ENCODE measurements around the gene PBX1. TPM values are rescaled to one million over a fixed set of nuclear protein-coding genes. Genes with fewer than 3 reads are reported as not detected.

PBX1 gene
- total RNA-seq, 3 donors from 2014 or later (not counting 1 experiment from before 2014, with no cell fraction given), result 0.54 to 3.5 (median 1.4) TPM

DNA sequence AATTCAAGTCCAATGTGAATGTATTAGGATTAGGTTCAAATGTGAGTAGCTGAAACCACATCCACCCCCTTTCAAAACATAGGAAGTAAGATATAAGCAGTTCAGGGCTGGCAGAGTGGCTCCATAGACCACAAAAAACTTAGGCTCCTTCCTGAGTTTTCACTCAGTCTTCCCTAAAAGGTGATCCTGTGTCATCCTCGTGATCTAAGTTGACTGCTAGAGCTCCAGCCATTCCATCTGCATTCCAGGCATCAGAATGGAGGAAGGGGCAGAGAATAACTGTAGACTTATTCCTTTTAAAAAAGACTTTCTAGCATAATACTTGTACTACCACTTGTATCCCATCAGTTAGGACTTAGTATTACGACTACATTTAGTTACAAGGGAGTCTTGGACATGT is 204.1 kb downstream of the PBX1 start:
- Mint-ChIP-seq H3K27me3 (ENCODE audit: low read depth in 2 of 2) (peaks cover 24 to 66% of the 10 kb centered on the region in 2 donors), H3K4me3 (no peak overlapping the region), H3K36me3 (no peaks in the 10 kb centered on the region), H3K9me3 (no peaks in the 10 kb centered on the region), H3K27ac (no peak overlapping the region), H3K4me1 (no peaks in the 10 kb centered on the region)
- Histone ChIP-seq H3K4me1 (ENCODE audit: control insufficient read depth, insufficient read depth, low read length) (no peaks in the 10 kb centered on the region), H3K4me3 (ENCODE audit: low read length) (no peak overlapping the region), H3K36me3 (ENCODE audit: control insufficient read depth, insufficient read depth, low read length) (no peaks in the 10 kb centered on the region), H3K9me3 (ENCODE audit: control insufficient read depth, insufficient read depth, low read length) (no peaks in the 10 kb centered on the region), H3K27me3 (ENCODE audit: control insufficient read depth, insufficient read depth, low read length) (peaks cover 4% of the 10 kb centered on the region), H3K27ac (ENCODE audit: low read length) (no peak overlapping the region)
- TF ChIP-seq, protein P1, sequence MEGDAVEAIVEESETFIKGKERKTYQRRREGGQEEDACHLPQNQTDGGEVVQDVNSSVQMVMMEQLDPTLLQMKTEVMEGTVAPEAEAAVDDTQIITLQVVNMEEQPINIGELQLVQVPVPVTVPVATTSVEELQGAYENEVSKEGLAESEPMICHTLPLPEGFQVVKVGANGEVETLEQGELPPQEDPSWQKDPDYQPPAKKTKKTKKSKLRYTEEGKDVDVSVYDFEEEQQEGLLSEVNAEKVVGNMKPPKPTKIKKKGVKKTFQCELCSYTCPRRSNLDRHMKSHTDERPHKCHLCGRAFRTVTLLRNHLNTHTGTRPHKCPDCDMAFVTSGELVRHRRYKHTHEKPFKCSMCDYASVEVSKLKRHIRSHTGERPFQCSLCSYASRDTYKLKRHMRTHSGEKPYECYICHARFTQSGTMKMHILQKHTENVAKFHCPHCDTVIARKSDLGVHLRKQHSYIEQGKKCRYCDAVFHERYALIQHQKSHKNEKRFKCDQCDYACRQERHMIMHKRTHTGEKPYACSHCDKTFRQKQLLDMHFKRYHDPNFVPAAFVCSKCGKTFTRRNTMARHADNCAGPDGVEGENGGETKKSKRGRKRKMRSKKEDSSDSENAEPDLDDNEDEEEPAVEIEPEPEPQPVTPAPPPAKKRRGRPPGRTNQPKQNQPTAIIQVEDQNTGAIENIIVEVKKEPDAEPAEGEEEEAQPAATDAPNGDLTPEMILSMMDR (IDR thresholded peaks at IDR 0.05), result no peak
- no peak for ATAC-seq
- intact Hi-C loops (cut with micrococcal nuclease), result no loop called here
- 92% methylated on average over 2 of the region's 2 CpGs for WGBS (ENCODE audit: insufficient coverage)
- DNase-seq, result no peak

DNA sequence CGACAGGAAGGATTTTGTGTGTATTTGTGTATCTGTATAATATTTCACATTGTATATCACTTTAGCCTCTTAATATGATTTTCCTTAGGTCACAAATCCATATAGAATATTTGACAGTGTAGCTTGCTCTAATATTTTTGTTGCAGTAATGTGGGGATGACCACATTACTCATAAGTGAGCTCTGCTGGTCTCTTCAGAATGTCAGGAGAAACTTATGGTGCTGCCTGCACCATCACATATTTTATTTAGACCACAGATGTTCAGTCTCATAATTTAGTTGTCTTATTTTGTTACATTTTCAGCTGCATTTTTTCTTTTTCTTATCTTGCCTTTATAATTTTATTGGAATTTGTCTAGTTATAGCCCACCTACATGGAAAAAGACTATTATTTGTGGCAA is 205.3 kb downstream of the PBX1 start:
- no peaks in the 10 kb centered on the region for H3K9me3 Mint-ChIP-seq
- ATAC-seq (no peak), DNase-seq (no peak)
- Histone ChIP-seq H3K36me3 (ENCODE audit: control insufficient read depth, insufficient read depth, low read length) (no peaks in the 10 kb centered on the region), H3K27me3 (ENCODE audit: control insufficient read depth, insufficient read depth, low read length) (peaks cover 4% of the 10 kb centered on the region), H3K4me3 (ENCODE audit: low read length) (no peak overlapping the region), H3K9me3 (ENCODE audit: control insufficient read depth, insufficient read depth, low read length) (no peaks in the 10 kb centered on the region), H3K4me1 (ENCODE audit: control insufficient read depth, insufficient read depth, low read length) (no peaks in the 10 kb centered on the region), H3K27ac (ENCODE audit: low read length) (no peak overlapping the region)
- H3K4me3 Mint-ChIP-seq, result no peak overlapping the region
- no peaks in the 10 kb centered on the region for H3K36me3 Mint-ChIP-seq
- no peaks in the 10 kb centered on the region for H3K4me1 Mint-ChIP-seq
- TF ChIP-seq, protein P1 (IDR thresholded peaks at IDR 0.05), result no peak
- no CpG with 5 or more reads among the region's 1 CpG for whole genome bisulfite sequencing (ENCODE audit: insufficient coverage)
- intact Hi-C loops (cut with micrococcal nuclease), result no loop called here
- H3K27ac Mint-ChIP-seq, result no peak overlapping the region
- H3K27me3 Mint-ChIP-seq (ENCODE audit: low read depth in 2 of 2), result peaks cover 30 to 74% of the 10 kb centered on the region in 2 donors

DNA sequence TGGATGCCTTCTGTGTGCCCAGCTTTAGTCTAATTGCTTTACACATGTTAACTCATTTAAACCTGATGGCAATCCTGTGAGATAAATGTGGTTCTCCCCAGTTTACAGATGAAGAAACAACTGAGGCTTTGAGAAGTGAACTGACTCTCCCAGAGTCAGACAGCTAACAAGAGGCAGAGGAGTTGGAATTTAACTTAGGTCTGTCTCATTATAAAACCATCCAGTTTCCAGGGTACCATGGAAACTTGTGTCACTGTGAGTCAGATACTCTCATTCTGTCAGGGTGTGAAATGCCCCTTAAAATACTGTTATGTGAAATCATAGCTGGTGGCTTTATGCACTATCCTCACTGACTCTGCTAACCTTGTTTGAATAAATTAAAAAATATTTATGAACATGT is 206.6 kb downstream of the PBX1 start:
- intact Hi-C loops (cut with micrococcal nuclease), result no loop called here
- Histone ChIP-seq H3K4me3 (ENCODE audit: low read length) (no peak overlapping the region), H3K27ac (ENCODE audit: low read length) (no peak overlapping the region), H3K9me3 (ENCODE audit: control insufficient read depth, insufficient read depth, low read length) (no peaks in the 10 kb centered on the region), H3K27me3 (ENCODE audit: control insufficient read depth, insufficient read depth, low read length) (peaks cover 4% of the 10 kb centered on the region), H3K36me3 (ENCODE audit: control insufficient read depth, insufficient read depth, low read length) (no peaks in the 10 kb centered on the region), H3K4me1 (ENCODE audit: control insufficient read depth, insufficient read depth, low read length) (no peaks in the 10 kb centered on the region)
- TF ChIP-seq, protein P1 (IDR thresholded peaks at IDR 0.05), result no peak
- H3K4me3 Mint-ChIP-seq, result no peak overlapping the region
- no peak overlapping the region for H3K27ac Mint-ChIP-seq
- no peaks in the 10 kb centered on the region for H3K9me3 Mint-ChIP-seq
- peaks cover 5 to 6% of the 10 kb centered on the region in 2 donors for H3K4me1 Mint-ChIP-seq
- H3K36me3 Mint-ChIP-seq, result no peaks in the 10 kb centered on the region
- ATAC-seq (no peak), DNase-seq (no peak)
- H3K27me3 Mint-ChIP-seq (ENCODE audit: low read depth in 2 of 2), result peaks cover 38 to 79% of the 10 kb centered on the region in 2 donors

DNA sequence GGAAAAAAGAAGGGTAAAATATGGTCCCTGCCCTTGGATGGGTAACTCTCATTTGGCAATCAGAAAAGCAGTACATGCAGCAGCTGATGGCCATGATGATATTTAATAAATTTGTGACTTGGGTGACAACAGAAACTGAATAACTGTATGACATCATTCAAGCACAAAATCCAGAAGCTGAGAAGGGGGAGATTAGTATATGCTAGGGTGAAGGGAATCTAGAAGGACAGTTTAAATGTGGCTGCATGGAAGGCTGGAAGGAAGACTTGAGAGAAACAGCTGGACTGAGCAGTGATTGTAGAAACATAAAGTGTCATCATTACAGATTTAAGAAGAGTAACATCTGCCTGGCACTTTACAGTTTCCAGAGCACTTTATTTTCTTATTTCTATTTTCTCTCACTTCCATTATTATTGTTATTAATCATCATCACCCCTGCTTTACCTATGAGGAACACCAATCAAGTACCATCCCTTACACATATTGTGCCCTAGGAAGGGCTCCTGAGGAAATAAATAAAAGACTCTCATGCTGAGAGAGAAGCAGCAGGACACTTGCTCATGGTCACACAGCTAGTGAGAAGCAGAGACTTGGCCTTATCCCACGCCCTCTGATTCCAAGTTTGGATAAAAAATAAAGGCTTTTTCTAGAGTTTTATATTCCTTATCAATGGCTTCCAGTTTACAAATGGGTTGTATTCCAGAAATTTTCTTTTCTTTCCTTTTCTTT is 207.2 kb downstream of the PBX1 start:
- WGBS (ENCODE audit: insufficient coverage), result 100% methylated on average over 1 of the region's 1 CpG
- Histone ChIP-seq H3K4me3 (ENCODE audit: low read length) (no peak overlapping the region), H3K27me3 (ENCODE audit: control insufficient read depth, insufficient read depth, low read length) (peaks cover 4% of the 10 kb centered on the region), H3K4me1 (ENCODE audit: control insufficient read depth, insufficient read depth, low read length) (no peaks in the 10 kb centered on the region), H3K27ac (ENCODE audit: low read length) (no peak overlapping the region), H3K36me3 (ENCODE audit: control insufficient read depth, insufficient read depth, low read length) (no peaks in the 10 kb centered on the region), H3K9me3 (ENCODE audit: control insufficient read depth, insufficient read depth, low read length) (no peaks in the 10 kb centered on the region)
- H3K4me3 Mint-ChIP-seq, result no peak overlapping the region
- peaks cover 38 to 79% of the 10 kb centered on the region in 2 donors for H3K27me3 Mint-ChIP-seq (ENCODE audit: low read depth in 2 of 2)
- H3K27ac Mint-ChIP-seq, result no peak overlapping the region
- H3K36me3 Mint-ChIP-seq, result no peaks in the 10 kb centered on the region
- H3K9me3 Mint-ChIP-seq, result no peaks in the 10 kb centered on the region
- intact Hi-C loops (cut with micrococcal nuclease), result no loop called here
- ATAC-seq (no peak), DNase-seq (no peak)
- TF ChIP-seq, protein P1 (IDR thresholded peaks at IDR 0.05), result no peak
- peaks cover 6% of the 10 kb centered on the region in 2 donors for H3K4me1 Mint-ChIP-seq
